ENCODE measurements around the gene CEACAM1.
"Not testable (repeated sequence)": the region's sequence is repeated elsewhere in the genome, so short reads cannot be mapped to it uniquely, and the experiment has no call there.

The CEACAM1 gene

GRCh38 chr19:42508892-42509444 is 19.3 kb downstream of the CEACAM1 start:
- no peak for DNase-seq

- DNase-seq: no peak
Measured at GRCh38 chr19:42505066-42505465, 23.2 kb downstream of the CEACAM1 start.

- no peak for DNase-seq
Measured at GRCh38 chr19:42501733-42502132, 26.5 kb downstream of the CEACAM1 start.

GRCh38 chr19:42501243-42501642 is 27.0 kb downstream of the CEACAM1 start:
- DNase-seq: not testable (repeated sequence)

GRCh38 chr19:42498169-42498757 is 30.0 kb downstream of the CEACAM1 start:
- DNase-seq: no peak

- no peak for DNase-seq
Measured at GRCh38 chr19:42497492-42498168, 30.7 kb downstream of the CEACAM1 start.

GRCh38 chr19:42496460-42497133 is 31.7 kb downstream of the CEACAM1 start:
- no peak for DNase-seq

- DNase-seq: no peak
Measured at GRCh38 chr19:42495663-42496062, 32.6 kb downstream of the CEACAM1 start.

- no peak for DNase-seq
Measured at GRCh38 chr19:42494321-42494720, 34.0 kb downstream of the CEACAM1 start.

GRCh38 chr19:42488783-42489521 is 39.3 kb downstream of the CEACAM1 start:
- no peak for DNase-seq

GRCh38 chr19:42487798-42488178 is 40.5 kb downstream of the CEACAM1 start:
- DNase-seq: no peak

- no peak for DNase-seq
Measured at GRCh38 chr19:42487032-42487797, 41.1 kb downstream of the CEACAM1 start.

- DNase-seq: not testable (repeated sequence)
Measured at GRCh38 chr19:42485036-42485435, 43.2 kb downstream of the CEACAM1 start.

- DNase-seq: peak; percentile 63
Measured at GRCh38 chr19:42480335-42481095, 47.8 kb downstream of the CEACAM1 start.

- DNase-seq: no peak
Measured at GRCh38 chr19:42479736-42480135, 48.5 kb downstream of the CEACAM1 start.

- DNase-seq: no peak
Measured at GRCh38 chr19:42478765-42479311, 49.4 kb downstream of the CEACAM1 start.

- no peak for DNase-seq
Measured at GRCh38 chr19:42477933-42478332, 50.3 kb downstream of the CEACAM1 start.

- DNase-seq: no peak
Measured at GRCh38 chr19:42477117-42477516, 51.2 kb downstream of the CEACAM1 start.

- DNase-seq: no peak
Measured at GRCh38 chr19:42475366-42475765, 52.9 kb downstream of the CEACAM1 start.

- no peak for DNase-seq
Measured at GRCh38 chr19:42474743-42475142, 53.5 kb downstream of the CEACAM1 start.

GRCh38 chr19:42473686-42474085 is 54.6 kb downstream of the CEACAM1 start:
- no peak for DNase-seq

Measured in activated effector memory CD4-positive, alpha-beta T cell treated with anti-CD3 and anti-CD28 coated beads, Interleukin-2, amount 50 U/mL, for 16 hours (primary cell).